T-helper 22 cell (primary cell): ENCODE data around the gene GLB1L.
A peak's percentile ranks its signal among the peaks of the same experiment; 100 is the strongest.
"Not testable (repeated sequence)": the region's sequence is repeated elsewhere in the genome, so short reads cannot be mapped to it uniquely, and the experiment has no call there.

Experiments
- DNase-seq: peaks from one replicate; pipeline ENCODE4 v3.0.0-alpha.2; 2020; ENCODE audit warnings: low read depth

GLB1L gene

GRCh38 chr2:219280651-219281050, 35.4 kb upstream of the GLB1L start:
- DNase-seq = no peak

- DNase-seq = no peak
These were observed 34.8 kb upstream of the GLB1L start for GRCh38 chr2:219279916-219280516.

GRCh38 chr2:219279151-219279915, 34.1 kb upstream of the GLB1L start, which contains the start of gene DNAJB2:
DNAJB2 (plus strand) TSS chr2:219279366; CDS start chr2:219279834, 468 bp downstream.
- peak; percentile 99 for DNase-seq

GRCh38 chr2:219278655-219279150, 33.5 kb upstream of the GLB1L start:
- DNase-seq = no peak

- DNase-seq = peak; percentile 48
These were observed 32.7 kb upstream of the GLB1L start for GRCh38 chr2:219277703-219278654.

- DNase-seq = no peak
These were observed 29.2 kb upstream of the GLB1L start for GRCh38 chr2:219274361-219274921.

- no peak for DNase-seq
These were observed 28.7 kb upstream of the GLB1L start for GRCh38 chr2:219273937-219274336.

GRCh38 chr2:219272995-219273394, 27.8 kb upstream of the GLB1L start:
- no peak for DNase-seq

GRCh38 chr2:219272356-219272755, 27.1 kb upstream of the GLB1L start:
- DNase-seq = no peak

GRCh38 chr2:219271021-219271420, 25.8 kb upstream of the GLB1L start:
- DNase-seq = no peak

- DNase-seq = no peak
These were observed 24.8 kb upstream of the GLB1L start for GRCh38 chr2:219270055-219270372.

GRCh38 chr2:219269362-219270054, 24.3 kb upstream of the GLB1L start:
- DNase-seq = no peak

GRCh38 chr2:219268294-219268693, 23.1 kb upstream of the GLB1L start:
- DNase-seq = no peak

GRCh38 chr2:219266886-219267285, 21.6 kb upstream of the GLB1L start:
- DNase-seq = no peak

GRCh38 chr2:219266232-219266631, 21.0 kb upstream of the GLB1L start:
- DNase-seq = no peak

- DNase-seq = no peak
These were observed 16.0 kb upstream of the GLB1L start for GRCh38 chr2:219261024-219261855.

- DNase-seq = not testable (repeated sequence)
These were observed 13.7 kb upstream of the GLB1L start for GRCh38 chr2:219258942-219259341.

- DNase-seq = no peak
These were observed 9.5 kb upstream of the GLB1L start for GRCh38 chr2:219254590-219255201.

- peak; percentile 85 for DNase-seq
These were observed 8.7 kb upstream of the GLB1L start, which contains the start of gene TUBA4A for GRCh38 chr2:219253753-219254589. TUBA4A (minus strand) TSS chr2:219253918; CDS start chr2:219253858, 60 bp downstream.
